Gastroesophageal sphincter (tissue), 4 donors: ENCODE data around the gene NEUROG3. TPM values are rescaled to one million over a fixed set of nuclear protein-coding genes. Genes with fewer than 3 reads are reported as not detected.

Source experiments
- ATAC-seq: fragments of 150-250 bp; one replicate; pipeline ENCODE4 v1.9.1; 2016; ENCODE audit warnings: mild to moderate bottlenecking, moderate library complexity
- H3K27ac ChIP-seq, 4 donors: fragments of 200-600 bp; sonication (generic) in 3 of 4; 1 replicate in 3 of 4; 2 replicates in 1 of 4; pipeline ENCODE4 v1.5.1; 2016 to 2019
- H3K27me3 ChIP-seq: fragments of 200-600 bp; sonication (generic); one replicate; pipeline ENCODE4 v1.5.1; 2019
- H3K36me3 ChIP-seq, 2 donors: fragments of 200-600 bp; sonication (generic); one replicate each; pipeline ENCODE4 v1.5.1; 2019; ENCODE audit warnings: control low read depth in 1 of 2
- H3K4me1 ChIP-seq, 3 donors: fragments of 200-600 bp; sonication (generic); 1 replicate in 2 of 3; 2 replicates in 1 of 3; pipeline ENCODE4 v1.5.1; 2016 to 2019; ENCODE audit warnings: control low read depth in 2 of 3
- H3K4me3 ChIP-seq, 2 donors: fragments of 200-600 bp; sonication (generic); one replicate each; pipeline ENCODE4 v1.5.1; 2019; ENCODE audit warnings: mild to moderate bottlenecking in 1 of 2, moderate library complexity in 1 of 2
- H3K9me3 ChIP-seq, 3 donors: fragments of 200-600 bp; sonication (generic); one replicate each; pipeline ENCODE4 v1.5.1; 2017 to 2019; ENCODE audit warnings: control low read depth in 2 of 3
- CTCF ChIP-seq, 4 experiments: fragments of 200-600 bp in 2 of 4; fragments of 450-650 bp in 2 of 4; sonication (generic) in 1 of 4; IDR thresholded peaks; one replicate each; pipeline ENCODE4 v1.5.1; 2017 to 2019; ENCODE audit warnings: antibody characterized with exemption in 4 of 4, mild to moderate bottlenecking in 2 of 4, moderate library complexity in 2 of 4
- POLR2AphosphoS5 ChIP-seq: sonication (generic); formaldehyde crosslinking; IDR thresholded peaks from one replicate; pipeline ENCODE4 v1.6.1; 2017; ENCODE audit warnings: antibody characterized with exemption
- whole genome bisulfite sequencing, 2 donors: methylation state at CpG; one replicate each; pipeline ENCODE4 v1.1.5; 2018; ENCODE audit warnings: low coverage in 1 of 2; 5-methylcytosine and 5-hydroxymethylcytosine counted together
- total RNA-seq, 4 donors: library from RNA; depleted of rRNA; stranded (reverse); fragments of >200 nt; gene quantifications; one replicate each; pipeline ENCODE4 v1.1.0, GENCODE V29; 2016

The NEUROG3 gene
- total RNA-seq, 4 donors from 2014 or later: 0.54 TPM; not detected in 3

GRCh38 chr10:69527961-69528360 lies 45.3 kb downstream of the NEUROG3 start:
- no peak overlapping the region for H3K4me3 ChIP-seq
- no peaks in the 10 kb centered on the region for H3K27me3 ChIP-seq
- no peak for ATAC-seq
- no peaks in the 10 kb centered on the region for H3K9me3 ChIP-seq
- H3K36me3 ChIP-seq: peaks cover 0 to 18% of the 10 kb centered on the region in 2 donors
- TF ChIP-seq CTCF (IDR thresholded peaks at IDR 0.05) (no peak), POLR2AphosphoS5 (no peak)
- no peak overlapping the region for H3K27ac ChIP-seq
- 70% methylated on average over 2 of the region's 11 CpGs; no CpG with 5 or more reads in 1 of the 2 donors for WGBS, 2 donors
- no peaks in the 10 kb centered on the region for H3K4me1 ChIP-seq

Other genes starting within 250 kb of the NEUROG3 start
- gene TACR2, start 156.5 kb downstream of the NEUROG3 start, total RNA-seq: 100 to 1,000 TPM in 2 of 4 donors, 10 to 100 TPM in 2; 37.1 to 176 (median 122) TPM
- 10 to 100 TPM; 51.9 to 66.7 (median 58.1) TPM for gene TSPAN15, start 122.0 kb downstream of the NEUROG3 start, total RNA-seq
- gene FAM241B, start 56.8 kb upstream of the NEUROG3 start, total RNA-seq: 1 to 10 TPM in 3 of 4 donors, under 1 TPM in 1; 0.81 to 7.9 (median 5.9) TPM
- gene COL13A1, start 228.5 kb upstream of the NEUROG3 start, total RNA-seq: 1 to 10 TPM; 1.2 to 6.8 (median 3.9) TPM